Rectal smooth muscle tissue (tissue), 1 donor: ENCODE results near the gene MDK.

Experiments used
- H3K27ac ChIP-seq: one replicate; pipeline ENCODE4 v1.7.0; 2013; ENCODE audit warnings: low read depth, low read length, inconsistent platforms
- H3K27me3 ChIP-seq: one replicate; pipeline ENCODE4 v1.7.0; 2013; ENCODE audit warnings: low read length; ENCODE audit not compliant: control insufficient read depth, insufficient read depth
- H3K36me3 ChIP-seq: one replicate; pipeline ENCODE4 v1.7.0; 2013; ENCODE audit warnings: low read length; ENCODE audit not compliant: control insufficient read depth, insufficient read depth
- H3K4me1 ChIP-seq: one replicate; pipeline ENCODE4 v1.7.0; 2013; ENCODE audit warnings: low read length; ENCODE audit not compliant: control insufficient read depth, insufficient read depth
- H3K4me3 ChIP-seq: one replicate; pipeline ENCODE4 v1.7.0; 2013; ENCODE audit warnings: low read length
- H3K9ac ChIP-seq: one replicate; pipeline ENCODE4 v1.7.0; 2013; ENCODE audit warnings: low read length

MDK gene, protein sequence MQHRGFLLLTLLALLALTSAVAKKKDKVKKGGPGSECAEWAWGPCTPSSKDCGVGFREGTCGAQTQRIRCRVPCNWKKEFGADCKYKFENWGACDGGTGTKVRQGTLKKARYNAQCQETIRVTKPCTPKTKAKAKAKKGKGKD

GRCh38 chr11:46381048-46381818, at the start of gene MDK:
TSS of gene MDK (plus strand) at chr11:46381669. CDS start at chr11:46382058, 389 bp downstream.
- no peaks in the 10 kb centered on the region for H3K36me3 ChIP-seq
- peak within 1 kb of the TSS; percentile 85 for H3K4me3 ChIP-seq
- H3K27me3 ChIP-seq: peaks cover 13% of the 10 kb centered on the region
- peak within 1 kb of the TSS; percentile 73 for H3K9ac ChIP-seq
- peak within 1 kb of the TSS; percentile 51 for H3K27ac ChIP-seq
- peaks cover 3% of the 10 kb centered on the region for H3K4me1 ChIP-seq

- no peak overlapping the region for H3K9ac ChIP-seq
- no peaks in the 10 kb centered on the region for H3K4me1 ChIP-seq
- H3K27ac ChIP-seq: no peak overlapping the region
- no peaks in the 10 kb centered on the region for H3K36me3 ChIP-seq
- peaks cover 25% of the 10 kb centered on the region for H3K27me3 ChIP-seq
- H3K4me3 ChIP-seq: no peak overlapping the region
These were observed 49.3 kb upstream of the MDK start for GRCh38 chr11:46332093-46332567.

- H3K27ac ChIP-seq: no peak overlapping the region
- no peak overlapping the region for H3K9ac ChIP-seq
- peaks cover 25% of the 10 kb centered on the region for H3K27me3 ChIP-seq
- H3K36me3 ChIP-seq: no peaks in the 10 kb centered on the region
- no peaks in the 10 kb centered on the region for H3K4me1 ChIP-seq
- peak overlapping the region; percentile 42 for H3K4me3 ChIP-seq
These were observed 48.7 kb upstream of the MDK start for GRCh38 chr11:46332568-46333393.

GRCh38 chr11:46333394-46333947, 48.0 kb upstream of the MDK start:
- H3K4me3 ChIP-seq: peak overlapping the region; percentile 42
- H3K36me3 ChIP-seq: no peaks in the 10 kb centered on the region
- no peak overlapping the region for H3K9ac ChIP-seq
- H3K27ac ChIP-seq: no peak overlapping the region
- H3K4me1 ChIP-seq: peaks cover under 1% of the 10 kb centered on the region
- peaks cover 25% of the 10 kb centered on the region for H3K27me3 ChIP-seq

DNA sequence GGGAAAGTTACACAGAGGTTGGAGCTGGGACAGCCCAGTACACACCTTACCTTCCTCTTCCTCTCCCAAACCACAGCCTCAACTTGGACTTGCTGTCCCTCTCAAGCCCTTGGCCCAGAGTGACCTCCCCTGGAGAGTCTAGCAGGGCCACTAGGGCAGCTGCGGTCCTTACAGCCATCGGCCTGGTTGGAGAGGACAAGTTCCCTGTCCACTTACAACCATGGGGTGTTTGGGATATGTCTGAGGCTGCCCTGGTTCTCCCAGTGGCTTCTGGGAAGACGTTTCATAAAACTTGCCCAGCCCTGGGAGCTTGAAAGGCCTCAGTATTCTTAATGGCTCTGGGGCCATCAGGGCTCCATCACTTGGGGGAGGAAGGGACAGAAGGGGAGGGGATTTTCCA, 47.3 kb upstream of the MDK start:
- Histone ChIP-seq H3K4me1 (peaks cover 8% of the 10 kb centered on the region), H3K36me3 (no peaks in the 10 kb centered on the region), H3K27me3 (peaks cover 25% of the 10 kb centered on the region), H3K27ac (no peak overlapping the region), H3K9ac (no peak overlapping the region), H3K4me3 (no peak overlapping the region)

DNA sequence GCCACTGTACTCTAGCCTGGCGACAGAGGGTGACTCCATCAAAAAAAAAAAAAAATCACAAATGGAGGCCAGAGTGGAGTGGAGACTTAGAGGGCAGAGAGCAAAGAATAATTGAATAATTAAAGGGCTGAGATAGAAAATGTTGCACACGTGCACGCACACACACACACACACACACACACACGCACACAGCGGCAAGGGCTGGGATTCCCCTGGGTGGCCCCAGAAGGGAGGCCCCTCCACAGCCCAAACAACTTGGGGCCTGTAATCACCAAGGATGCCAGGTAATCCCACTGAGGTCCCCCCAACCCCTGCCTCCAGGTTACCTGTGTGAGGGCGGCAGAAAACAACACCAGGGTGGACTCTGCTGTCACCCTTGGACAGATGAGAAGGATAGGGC, 46.2 kb upstream of the MDK start:
- Histone ChIP-seq H3K27me3 (peaks cover 23% of the 10 kb centered on the region), H3K36me3 (no peaks in the 10 kb centered on the region), H3K9ac (no peak overlapping the region), H3K4me3 (no peak overlapping the region), H3K4me1 (peaks cover 13% of the 10 kb centered on the region), H3K27ac (no peak overlapping the region)

DNA sequence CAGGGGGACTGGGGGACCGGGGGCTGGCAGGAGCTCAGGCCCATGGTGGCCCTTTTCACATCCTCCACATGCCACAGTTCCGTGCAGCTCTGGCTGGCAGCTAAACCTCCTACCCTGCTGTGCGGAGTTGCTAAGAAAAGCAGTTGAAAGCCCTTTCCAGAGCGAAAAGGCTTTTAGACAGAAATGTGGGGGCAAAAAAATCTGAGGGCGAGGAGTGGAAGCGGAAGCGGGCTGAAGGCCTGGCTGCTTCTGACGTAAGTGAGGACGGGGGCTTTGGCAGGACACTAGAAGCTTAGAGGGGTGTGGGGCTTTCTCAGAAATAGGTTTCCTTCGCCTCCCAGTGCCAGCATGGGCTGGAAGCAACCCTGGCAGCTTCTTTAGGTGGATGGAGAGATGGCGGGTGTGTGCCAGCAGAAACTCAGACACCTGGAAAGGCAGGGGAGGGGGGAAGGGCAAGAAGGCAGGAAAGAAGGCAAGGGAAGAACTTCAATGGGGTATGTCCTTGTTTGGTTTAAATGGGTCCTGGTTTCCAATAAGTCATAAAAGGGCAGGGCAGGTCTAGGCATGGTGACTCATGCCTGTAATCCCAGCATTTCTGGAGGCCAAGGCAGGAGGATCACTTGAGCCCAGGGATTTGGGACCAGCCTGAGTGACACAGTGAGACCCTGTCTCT, 45.4 kb upstream of the MDK start:
- H3K27me3 ChIP-seq: peaks cover 23% of the 10 kb centered on the region
- H3K4me1 ChIP-seq: peaks cover 13% of the 10 kb centered on the region
- no peak overlapping the region for H3K27ac ChIP-seq
- no peaks in the 10 kb centered on the region for H3K36me3 ChIP-seq
- no peak overlapping the region for H3K9ac ChIP-seq
- H3K4me3 ChIP-seq: no peak overlapping the region

DNA sequence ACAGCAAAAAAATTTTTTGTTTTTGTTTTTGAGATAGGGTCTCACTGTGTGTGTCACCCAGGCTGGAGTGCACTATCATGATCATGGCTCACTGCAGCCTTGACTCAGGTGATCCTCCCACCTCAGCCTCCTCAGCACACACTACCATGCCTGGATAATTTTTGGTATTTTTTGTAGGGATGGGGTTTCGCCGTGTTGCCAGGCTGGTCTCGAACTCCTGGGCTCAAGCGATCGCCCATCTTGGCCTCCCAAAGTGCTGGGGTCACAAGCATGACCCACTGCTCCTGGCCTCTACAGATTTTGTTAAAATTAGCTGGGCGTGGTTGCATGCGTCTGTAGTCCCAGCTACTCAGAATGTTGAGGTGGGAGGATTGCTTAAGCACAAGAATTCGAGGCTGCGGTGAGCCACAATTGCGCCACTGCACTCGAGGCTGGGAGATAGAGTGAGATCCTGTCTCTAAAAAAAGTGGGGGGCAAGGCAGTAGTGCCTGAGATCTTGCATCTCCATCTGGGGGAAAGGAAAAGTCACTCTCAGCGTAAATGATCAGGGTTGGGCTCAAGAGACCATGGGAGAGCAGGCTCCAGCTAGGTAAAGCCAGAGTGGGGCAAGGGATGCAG, 44.8 kb upstream of the MDK start:
- H3K27ac ChIP-seq: no peak overlapping the region
- H3K9ac ChIP-seq: no peak overlapping the region
- H3K36me3 ChIP-seq: no peaks in the 10 kb centered on the region
- peaks cover 20% of the 10 kb centered on the region for H3K27me3 ChIP-seq
- no peak overlapping the region for H3K4me3 ChIP-seq
- peaks cover 13% of the 10 kb centered on the region for H3K4me1 ChIP-seq

- Histone ChIP-seq H3K36me3 (no peaks in the 10 kb centered on the region), H3K27ac (no peak overlapping the region), H3K9ac (no peak overlapping the region), H3K4me3 (no peak overlapping the region), H3K27me3 (peaks cover 14% of the 10 kb centered on the region), H3K4me1 (peaks cover 13% of the 10 kb centered on the region)
These were observed 43.7 kb upstream of the MDK start for GRCh38 chr11:46337626-46338345.

DNA sequence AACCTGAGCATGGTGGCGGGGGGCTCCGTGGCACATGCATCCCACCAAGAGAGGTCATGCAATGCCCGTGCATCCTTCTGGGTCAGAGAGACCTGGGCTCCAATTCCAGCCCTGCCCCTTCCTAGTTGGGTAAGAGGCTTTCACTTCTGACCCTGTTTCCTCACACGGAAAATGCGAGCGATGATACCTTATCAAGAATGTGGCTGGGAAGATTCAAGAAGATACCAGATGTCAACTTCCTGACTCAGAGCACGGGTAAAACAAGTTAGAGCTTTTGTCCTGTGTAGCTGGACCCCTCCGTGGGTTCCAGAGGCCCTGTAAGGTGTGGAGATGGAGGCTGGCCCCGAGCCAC, 42.9 kb upstream of the MDK start:
- H3K4me1 ChIP-seq: peaks cover 13% of the 10 kb centered on the region
- peak overlapping the region; percentile 51 for H3K4me3 ChIP-seq
- peak overlapping the region; percentile 63 for H3K27ac ChIP-seq
- peaks cover 8% of the 10 kb centered on the region for H3K27me3 ChIP-seq
- H3K9ac ChIP-seq: no peak overlapping the region
- H3K36me3 ChIP-seq: no peaks in the 10 kb centered on the region

- no peak overlapping the region for H3K9ac ChIP-seq
- H3K27me3 ChIP-seq: peaks cover 3% of the 10 kb centered on the region
- peak overlapping the region; percentile 63 for H3K27ac ChIP-seq
- H3K4me3 ChIP-seq: peak overlapping the region; percentile 51
- H3K4me1 ChIP-seq: peaks cover 13% of the 10 kb centered on the region
- no peaks in the 10 kb centered on the region for H3K36me3 ChIP-seq
These were observed 42.3 kb upstream of the MDK start for GRCh38 chr11:46338988-46339666.
